Astrocyte of the cerebellum (primary cell): ENCODE results near the gene TMEM167B.

Experiments
- DNase-seq: peaks from one replicate; pipeline ENCODE4 v3.0.0-alpha.2; 2011; ENCODE audit warnings: low read depth
- H3K4me3 ChIP-seq: 2 replicates; pipeline ENCODE4 v1.5.1; 2011; ENCODE audit warnings: mild to moderate bottlenecking, low read depth, low read length, moderate library complexity
- CTCF ChIP-seq: IDR thresholded peaks from 2 replicates; pipeline ENCODE4 v1.5.1; 2012; ENCODE audit warnings: low read length, low read depth, moderate library complexity, mild to moderate bottlenecking; ENCODE audit errors: missing control alignments
- in situ Hi-C: cut with HindIII; loops from 2 replicates; pipeline ENCODE4 v1.10.0; 2017; ENCODE audit warnings: low sequenced_read_pairs

TMEM167B gene

GRCh38 chr1:109118089-109118488 lies 27.5 kb downstream of the TMEM167B start:
- no peak for DNase-seq
- TF ChIP-seq CTCF: no peak
- in situ Hi-C loops: loop anchor here (5.0 kb wide), 1 partner anchor 54 kb away; no protein-coding TSS in a partner anchor
- H3K4me3 ChIP-seq: no peak overlapping the region

- TF ChIP-seq CTCF: no peak
- no peak overlapping the region for H3K4me3 ChIP-seq
- in situ Hi-C loops: no loop called here
- DNase-seq: no peak
Observed at GRCh38 chr1:109120356-109120755, 29.8 kb downstream of the TMEM167B start.

DNA sequence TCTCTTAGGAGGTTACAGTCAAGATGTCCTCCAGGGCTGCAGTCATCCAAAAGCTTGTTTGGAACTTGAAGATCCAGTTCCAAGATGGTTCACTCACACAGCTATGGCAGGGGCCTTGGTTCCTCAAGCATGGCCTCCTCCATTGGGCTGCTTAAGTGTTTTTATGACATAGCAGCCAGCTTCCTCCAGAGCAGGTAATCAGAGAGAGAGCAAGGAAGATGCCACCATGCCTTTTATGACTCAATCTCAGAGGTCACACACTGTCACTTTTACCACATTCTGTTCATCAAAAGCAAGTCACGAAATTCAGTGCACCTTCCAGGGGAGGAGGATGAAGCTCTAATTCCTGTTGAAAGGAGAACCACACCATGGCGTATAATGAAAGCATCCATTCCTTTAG lies 40.5 kb downstream of the TMEM167B start:
- H3K4me3 ChIP-seq: no peak overlapping the region
- TF ChIP-seq CTCF: no peak
- no peak for DNase-seq
- in situ Hi-C loops: no loop called here

- H3K4me3 ChIP-seq: no peak overlapping the region
- in situ Hi-C loops: no loop called here
- DNase-seq: no peak
- TF ChIP-seq CTCF: no peak
Observed at GRCh38 chr1:109131800-109132199, 41.2 kb downstream of the TMEM167B start.

DNA sequence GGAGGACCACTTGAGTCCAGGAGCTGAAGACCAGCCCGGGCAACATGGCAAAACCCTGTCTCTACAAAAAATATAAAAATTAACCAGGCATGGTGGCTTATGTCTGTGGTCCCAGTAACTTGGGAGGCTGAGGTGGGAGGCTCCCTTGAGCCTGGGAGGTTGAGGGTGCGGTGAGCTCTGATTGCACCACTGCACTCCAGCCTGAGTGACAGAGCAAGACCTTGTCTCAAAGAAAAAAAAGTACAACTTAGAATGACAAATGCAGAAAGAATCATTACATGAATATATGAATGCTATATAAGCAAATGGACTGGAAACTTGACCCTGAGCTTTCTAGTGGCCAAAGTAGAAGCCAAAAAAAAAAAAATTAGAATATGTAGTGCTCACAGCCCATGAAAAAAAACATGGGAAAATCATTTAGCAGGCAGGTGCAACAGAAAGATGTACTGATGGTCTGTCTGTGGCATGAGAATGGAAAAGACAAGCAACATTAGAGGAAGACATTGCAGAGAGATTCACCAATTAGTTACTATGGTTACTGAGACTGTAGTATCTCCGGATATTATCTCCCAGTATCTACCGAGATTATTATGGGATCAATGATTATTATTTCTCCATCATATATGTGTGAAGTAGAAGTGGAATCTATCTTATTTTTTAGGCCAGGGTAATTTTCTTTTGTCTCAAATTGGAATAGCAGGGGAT lies 42.6 kb downstream of the TMEM167B start:
- DNase-seq: no peak
- in situ Hi-C loops: no loop called here
- H3K4me3 ChIP-seq: no peak overlapping the region
- no peak for TF ChIP-seq CTCF

GRCh38 chr1:109133815-109134214 lies 43.3 kb downstream of the TMEM167B start:
- no peak for DNase-seq
- H3K4me3 ChIP-seq: no peak overlapping the region
- TF ChIP-seq CTCF: no peak
- in situ Hi-C loops: no loop called here
